MCF 10A (cell line): ENCODE results near the gene CD74. TPM values are rescaled to one million over a fixed set of nuclear protein-coding genes. Genes with fewer than 3 reads are reported as not detected.

Source experiments
- BruUV-seq: library from RNA; stranded (reverse); fragments of 400-500 nt; replicated peaks from 2 replicates; lab custom pipeline; 2021; lab: Mats Ljungman, UMichigan
- CTCF ChIA-PET: fragments of 300-600 bp; sonication (Branson Sonifier 250); formaldehyde crosslinking; extraction: SDS; loops from one replicate; lab custom pipeline; 2021; ENCODE audit warnings: antibody characterized with exemption, inconsistent platforms; lab: Yijun Ruan, JAX
- POLR2A ChIA-PET: fragments of 300-600, 350-650 bp; sonication (Branson Sonifier 250); formaldehyde crosslinking; extraction: SDS; loops from one replicate; lab custom pipeline; 2020; ENCODE audit warnings: antibody characterized with exemption, inconsistent platforms; lab: Yijun Ruan, JAX
- DNase-seq: peaks from one replicate; pipeline ENCODE4 v3.0.0-alpha.2; 2018; ENCODE audit not compliant: unreplicated experiment
- H3K27ac Mint-ChIP-seq: one replicate; pipeline ENCODE4 v1.8.0; 2022; ENCODE audit warnings: mild to moderate bottlenecking, low read depth, mixed read lengths; ENCODE audit not compliant: unreplicated experiment
- H3K27me3 Mint-ChIP-seq: one replicate; pipeline ENCODE4 v1.8.0; 2022; ENCODE audit warnings: mixed read lengths; ENCODE audit not compliant: insufficient read depth, unreplicated experiment
- H3K36me3 Mint-ChIP-seq: one replicate; pipeline ENCODE4 v1.8.0; 2022; ENCODE audit warnings: mild to moderate bottlenecking, moderate library complexity, mixed read lengths; ENCODE audit not compliant: insufficient read depth, unreplicated experiment
- H3K4me1 Mint-ChIP-seq: one replicate; pipeline ENCODE4 v1.8.0; 2022; ENCODE audit warnings: mixed read lengths; ENCODE audit not compliant: insufficient read depth, unreplicated experiment
- H3K4me3 Mint-ChIP-seq: one replicate; pipeline ENCODE4 v1.8.0; 2022; ENCODE audit warnings: mild to moderate bottlenecking, moderate library complexity, mixed read lengths; ENCODE audit not compliant: unreplicated experiment
- H3K9me3 Mint-ChIP-seq: one replicate; pipeline ENCODE4 v1.8.0; 2022; ENCODE audit warnings: mixed read lengths; ENCODE audit not compliant: unreplicated experiment
- CTCF ChIP-seq: fragments of 200-600 bp; IDR thresholded peaks from one replicate; pipeline ENCODE4 v1.8.0; 2022; ENCODE audit warnings: antibody characterized with exemption, mild to moderate bottlenecking; ENCODE audit not compliant: unreplicated experiment
- intact Hi-C: fragments of 100-400 bp; cut with micrococcal nuclease; formaldehyde crosslinking; loops from 2 replicates; pipeline ENCODE4 v1.14.1; 2022
- total RNA-seq: library from RNA; stranded (reverse); gene quantifications from 2 replicates; pipeline ENCODE4 v1.2.3, GENCODE V29; 2022

Gene CD74
- total RNA-seq, 1 experiment from 2014 or later: not detected

- Mint-ChIP-seq H3K9me3 (no peaks in the 10 kb centered on the region), H3K36me3 (peaks cover 87% of the 10 kb centered on the region), H3K27ac (no peak overlapping the region), H3K4me3 (no peak overlapping the region), H3K4me1 (no peaks in the 10 kb centered on the region), H3K27me3 (no peaks in the 10 kb centered on the region)
- BruUV-seq: no TSS peak
- intact Hi-C loops: no loop called here
- ChIA-PET POLR2A (interaction anchor here (0.8 kb wide), 1 partner anchor 19 kb away, joined by 3 read pairs; no protein-coding TSS in a partner anchor), CTCF (interaction anchor here (0.8 to 0.9 kb wide), 2 partner anchors 16 to 17 kb away, joined by 3 read pairs; no protein-coding TSS in a partner anchor)
- no peak for DNase-seq
- no peak for TF ChIP-seq CTCF
Observed at GRCh38 chr5:150377964-150378694, 34.6 kb downstream of the CD74 start.

GRCh38 chr5:150376799-150377771 lies 35.6 kb downstream of the CD74 start:
- TF ChIP-seq CTCF: no peak
- Mint-ChIP-seq H3K36me3 (peaks cover 87% of the 10 kb centered on the region), H3K27ac (no peak overlapping the region), H3K4me3 (no peak overlapping the region), H3K27me3 (no peaks in the 10 kb centered on the region), H3K4me1 (no peaks in the 10 kb centered on the region), H3K9me3 (no peaks in the 10 kb centered on the region)
- no peak for DNase-seq
- ChIA-PET POLR2A (no interaction called here), CTCF (interaction anchor here (0.7 to 1.0 kb wide), 4 partner anchors 12 to 255 kb away, joined by 3 to 5 read pairs (median 4); no protein-coding TSS in a partner anchor)
- no TSS peak for BruUV-seq
- intact Hi-C loops: no loop called here

- ChIA-PET CTCF (interaction anchor here (0.6 kb wide), 1 partner anchor 78 kb away, joined by 3 read pairs; no protein-coding TSS in a partner anchor), POLR2A (no interaction called here)
- H3K9me3 Mint-ChIP-seq: no peaks in the 10 kb centered on the region
- H3K27me3 Mint-ChIP-seq: no peaks in the 10 kb centered on the region
- H3K36me3 Mint-ChIP-seq: peaks cover 74% of the 10 kb centered on the region
- no peak overlapping the region for H3K4me3 Mint-ChIP-seq
- no peaks in the 10 kb centered on the region for H3K4me1 Mint-ChIP-seq
- H3K27ac Mint-ChIP-seq: no peak overlapping the region
- DNase-seq: no peak
- intact Hi-C loops: no loop called here
- BruUV-seq: no TSS peak
- TF ChIP-seq CTCF: no peak
Observed at GRCh38 chr5:150374651-150375050, 38.1 kb downstream of the CD74 start.

GRCh38 chr5:150372639-150373038 lies 40.1 kb downstream of the CD74 start:
- no peaks in the 10 kb centered on the region for H3K9me3 Mint-ChIP-seq
- H3K4me1 Mint-ChIP-seq: no peaks in the 10 kb centered on the region
- no peak overlapping the region for H3K27ac Mint-ChIP-seq
- ChIA-PET CTCF (interaction anchor here (1.1 to 1.2 kb wide), 3 partner anchors 12 to 72 kb away, joined by 3 to 6 read pairs (median 3); no protein-coding TSS in a partner anchor), POLR2A (no interaction called here)
- BruUV-seq: no TSS peak
- H3K27me3 Mint-ChIP-seq: no peaks in the 10 kb centered on the region
- intact Hi-C loops: no loop called here
- H3K4me3 Mint-ChIP-seq: no peak overlapping the region
- DNase-seq: no peak
- peaks cover 65% of the 10 kb centered on the region for H3K36me3 Mint-ChIP-seq
- no peak for TF ChIP-seq CTCF
